Osteocyte (in vitro differentiated cells): Measurements from ENCODE around the gene ELL. TPM values are rescaled to one million over a fixed set of nuclear protein-coding genes. Genes with fewer than 3 reads are reported as not detected.

Experiments used
- DNase-seq: peaks from one replicate; pipeline ENCODE4 v3.0.0; 2021; ENCODE audit warnings: mixed read lengths; ENCODE audit not compliant: unreplicated experiment; ENCODE audit errors: extremely low spot score
- H3K27ac Mint-ChIP-seq: one replicate; pipeline ENCODE4 v1.8.0; 2021; ENCODE audit warnings: mild to moderate bottlenecking, mixed read lengths; ENCODE audit not compliant: unreplicated experiment
- H3K27me3 Mint-ChIP-seq: one replicate; pipeline ENCODE4 v1.8.0; 2021; ENCODE audit warnings: mixed read lengths; ENCODE audit not compliant: unreplicated experiment
- H3K36me3 Mint-ChIP-seq: one replicate; pipeline ENCODE4 v1.8.0; 2021; ENCODE audit warnings: mixed read lengths; ENCODE audit not compliant: unreplicated experiment
- H3K4me1 Mint-ChIP-seq: one replicate; pipeline ENCODE4 v1.8.0; 2021; ENCODE audit warnings: mixed read lengths; ENCODE audit not compliant: unreplicated experiment
- H3K4me3 Mint-ChIP-seq: one replicate; pipeline ENCODE4 v1.8.0; 2021; ENCODE audit warnings: mild to moderate bottlenecking, moderate library complexity, mixed read lengths; ENCODE audit not compliant: unreplicated experiment
- H3K9me3 Mint-ChIP-seq: one replicate; pipeline ENCODE4 v1.8.0; 2021; ENCODE audit warnings: mixed read lengths; ENCODE audit not compliant: unreplicated experiment
- CTCF ChIP-seq: fragments of 200-600 bp; sonication (generic); IDR thresholded peaks from 2 replicates; pipeline ENCODE4 v1.5.0; 2021; ENCODE audit warnings: antibody characterized with exemption, mild to moderate bottlenecking, moderate library complexity
- total RNA-seq: library from RNA; stranded (reverse); gene quantifications from 2 replicates; pipeline ENCODE4 v1.2.1, GENCODE V29; 2021

ELL gene
- total RNA-seq, 1 donor from 2014 or later = 17.6 TPM

GRCh38 chr19:18446145-18446810, 75.6 kb downstream of the ELL start:
- DNase-seq = no peak
- peaks cover 28% of the 10 kb centered on the region for H3K36me3 Mint-ChIP-seq
- no peaks in the 10 kb centered on the region for H3K27me3 Mint-ChIP-seq
- no peak overlapping the region for H3K27ac Mint-ChIP-seq
- no peaks in the 10 kb centered on the region for H3K9me3 Mint-ChIP-seq
- no peak overlapping the region for H3K4me3 Mint-ChIP-seq
- no peak for TF ChIP-seq CTCF
- H3K4me1 Mint-ChIP-seq = peaks cover 4% of the 10 kb centered on the region

- Mint-ChIP-seq H3K27me3 (no peaks in the 10 kb centered on the region), H3K36me3 (peaks cover 26% of the 10 kb centered on the region), H3K4me1 (peaks cover 4% of the 10 kb centered on the region), H3K4me3 (no peak overlapping the region), H3K27ac (no peak overlapping the region), H3K9me3 (no peaks in the 10 kb centered on the region)
- DNase-seq = no peak
- TF ChIP-seq CTCF = no peak
Measured at GRCh38 chr19:18445262-18445948, 76.5 kb downstream of the ELL start.

GRCh38 chr19:18444513-18444912, 77.4 kb downstream of the ELL start:
- Mint-ChIP-seq H3K4me3 (no peak overlapping the region), H3K27me3 (no peaks in the 10 kb centered on the region), H3K36me3 (peaks cover 25% of the 10 kb centered on the region), H3K27ac (no peak overlapping the region), H3K9me3 (no peaks in the 10 kb centered on the region), H3K4me1 (peaks cover 13% of the 10 kb centered on the region)
- TF ChIP-seq CTCF = no peak
- DNase-seq = no peak

GRCh38 chr19:18443831-18444230, 78.0 kb downstream of the ELL start:
- H3K27me3 Mint-ChIP-seq = no peaks in the 10 kb centered on the region
- H3K9me3 Mint-ChIP-seq = no peaks in the 10 kb centered on the region
- H3K27ac Mint-ChIP-seq = no peak overlapping the region
- H3K4me3 Mint-ChIP-seq = no peak overlapping the region
- DNase-seq = no peak
- H3K36me3 Mint-ChIP-seq = peaks cover 22% of the 10 kb centered on the region
- TF ChIP-seq CTCF = no peak
- H3K4me1 Mint-ChIP-seq = peaks cover 19% of the 10 kb centered on the region

- TF ChIP-seq CTCF = no peak
- Mint-ChIP-seq H3K4me3 (no peak overlapping the region), H3K36me3 (peaks cover 20% of the 10 kb centered on the region), H3K4me1 (peaks cover 24% of the 10 kb centered on the region), H3K27me3 (no peaks in the 10 kb centered on the region), H3K9me3 (no peaks in the 10 kb centered on the region), H3K27ac (no peak overlapping the region)
- no peak for DNase-seq
Measured at GRCh38 chr19:18443406-18443805, 78.5 kb downstream of the ELL start.
